HepG2 (cell line): ENCODE measurements around the gene AP4M1. TPM values are rescaled to one million over a fixed set of nuclear protein-coding genes. Genes with fewer than 3 reads are reported as not detected.

ENCODE experiments used
- ATAC-seq: fragments of 200-7000 bp; cut with Tn5 transposase; 3 replicates; pipeline ENCODE4 v1.9.1; 2020; ENCODE audit warnings: mild to moderate bottlenecking, moderate library complexity
- BruUV-seq: library from RNA; stranded (reverse); fragments of 400-500 nt; replicated peaks from 2 replicates; lab custom pipeline; 2021; lab: Mats Ljungman, UMichigan
- CTCF ChIA-PET: fragments of 300-600 bp; formaldehyde crosslinking; extraction: SDS; loops from one replicate; lab custom pipeline; 2021; ENCODE audit warnings: low total read pairs, inconsistent platforms, low intra/inter-chr PET ratio; lab: Yijun Ruan, JAX
- POLR2A ChIA-PET: fragments of 350-600 bp; sonication (Branson Sonifier 250); formaldehyde crosslinking; loops from one replicate; lab custom pipeline; 2020; ENCODE audit warnings: antibody characterized with exemption, inconsistent platforms; lab: Yijun Ruan, JAX
- DNase-seq: peaks from one replicate; pipeline ENCODE4 v3.0.0-alpha.2; 2015; ENCODE audit warnings: low spot score
- FAIRE-seq: peaks from 3 replicates; lab custom pipeline; 2011; peaks lifted over from hg19 to GRCh38; lab: Jason Lieb, UNC
- H2AFZ ChIP-seq: one replicate; pipeline ENCODE4 v1.6.1; 2011; ENCODE audit warnings: low read length, inconsistent platforms
- H3K27ac ChIP-seq: fragments of 300-600 bp; 3 replicates; pipeline ENCODE4 v1.8.0; 2011; ENCODE audit warnings: mixed run types, mild to moderate bottlenecking, mixed read lengths, low read length, inconsistent platforms; ENCODE audit not compliant: insufficient read depth; ENCODE audit errors: extremely low read length
- H3K27me3 ChIP-seq, 2 experiments: fragments of 200-600 bp in 1 of 2; 2 replicates in 1 of 2; 3 replicates in 1 of 2; pipeline versions ENCODE4 v1.6.0 to v1.8.0; 2011; ENCODE audit warnings: low read length in 2 of 2, mild to moderate bottlenecking in 2 of 2, moderate library complexity in 2 of 2, inconsistent platforms in 1 of 2; ENCODE audit not compliant: insufficient read depth in 2 of 2, control insufficient read depth in 1 of 2
- H3K36me3 ChIP-seq, 2 experiments: fragments of 200-600 bp in 1 of 2; replicated peaks in 1 of 2; 2 replicates in 1 of 2; 3 replicates in 1 of 2; pipeline versions ENCODE4 v1.5.1 to v1.8.0; 2011; ENCODE audit warnings: low read length in 2 of 2, inconsistent platforms in 1 of 2; ENCODE audit not compliant: insufficient read depth in 2 of 2, control insufficient read depth in 1 of 2
- H3K4me1 ChIP-seq: 2 replicates; pipeline ENCODE4 v1.5.1; 2012; ENCODE audit warnings: low read length, inconsistent platforms; ENCODE audit not compliant: insufficient read depth
- H3K4me2 ChIP-seq: 2 replicates; pipeline ENCODE4 v1.6.0; 2011; ENCODE audit warnings: low read depth, low read length, inconsistent platforms
- H3K4me3 ChIP-seq, 3 experiments: fragments of 200-600 bp in 1 of 3; sonication (generic), shearing (Covaris generic) in 1 of 3; replicated peaks in 1 of 3; 2 replicates each; pipeline ENCODE4 v1.5.1; 2011 to 2016; ENCODE audit warnings: low read length in 3 of 3, inconsistent platforms in 2 of 3, low read depth in 2 of 3, mild to moderate bottlenecking in 2 of 3, control low read depth in 1 of 3, mixed read lengths in 1 of 3; ENCODE audit not compliant: insufficient read depth in 1 of 3
- H3K79me2 ChIP-seq: one replicate; pipeline ENCODE4 v1.6.1; 2011; ENCODE audit warnings: low read length, inconsistent platforms; ENCODE audit not compliant: insufficient read depth
- H3K9ac ChIP-seq: 2 replicates; pipeline ENCODE4 v1.6.0; 2011; ENCODE audit warnings: mild to moderate bottlenecking, low read depth, low read length, inconsistent platforms; ENCODE audit not compliant: insufficient read depth
- H3K9me3 ChIP-seq: 2 replicates; pipeline ENCODE4 v1.5.1; 2012; ENCODE audit warnings: mild to moderate bottlenecking, low read length
- H4K20me1 ChIP-seq: 2 replicates; pipeline ENCODE4 v1.6.0; 2011; ENCODE audit warnings: inconsistent platforms, mild to moderate bottlenecking, low read length, moderate library complexity; ENCODE audit not compliant: insufficient read depth
- ELF4 ChIP-seq: sonication (generic); formaldehyde crosslinking; IDR thresholded peaks from 2 replicates; pipeline ENCODE4 v1.5.0; 2020; ENCODE audit warnings: missing genetic modification reagents, mild to moderate bottlenecking, moderate library complexity, borderline replicate concordance
- HIC2 ChIP-seq: sonication (generic); formaldehyde crosslinking; IDR thresholded peaks from 2 replicates; pipeline ENCODE4 v1.9.0; 2022; ENCODE audit warnings: low read depth, missing genetic modification reagents
- RNF219 ChIP-seq: sonication (generic); formaldehyde crosslinking; IDR thresholded peaks from 2 replicates; pipeline ENCODE4 v1.5.0; 2020; ENCODE audit warnings: mild to moderate bottlenecking, missing genetic modification reagents
- SIN3A ChIP-seq: IDR thresholded peaks from 2 replicates; pipeline ENCODE4 v1.6.1; 2011; ENCODE audit warnings: low read depth, mild to moderate bottlenecking, control low read depth, low read length, borderline replicate concordance
- SNAPC4 ChIP-seq: sonication (generic); formaldehyde crosslinking; IDR thresholded peaks from 2 replicates; pipeline ENCODE4 v1.4.0; 2020; ENCODE audit warnings: mild to moderate bottlenecking, missing genetic modification reagents
- XRCC5 ChIP-seq: fragments of 200-400 bp; formaldehyde crosslinking; optimal IDR thresholded peaks from 2 replicates; pipeline ENCODE3; 2017; ENCODE audit warnings: mild to moderate bottlenecking, low read length
- ZBTB46 ChIP-seq: sonication (generic); formaldehyde crosslinking; IDR thresholded peaks from 2 replicates; pipeline ENCODE4 v1.4.0; 2020; ENCODE audit warnings: mild to moderate bottlenecking, missing genetic modification reagents, borderline replicate concordance
- ZNF335 ChIP-seq: sonication (generic); formaldehyde crosslinking; IDR thresholded peaks from 2 replicates; pipeline ENCODE4 v1.4.0; 2020; ENCODE audit warnings: missing genetic modification reagents
- ZNF614 ChIP-seq: IDR thresholded peaks from 2 replicates; pipeline ENCODE4 v1.6.1; 2018; ENCODE audit warnings: missing biosample characterization, missing genetic modification reagents, inconsistent platforms, borderline replicate concordance
- ZNF619 ChIP-seq: sonication (generic); formaldehyde crosslinking; IDR thresholded peaks from 2 replicates; pipeline ENCODE4 v1.4.0; 2020; ENCODE audit warnings: mild to moderate bottlenecking, missing genetic modification reagents
- ZNF652 ChIP-seq: IDR thresholded peaks from 2 replicates; pipeline ENCODE4 v1.6.1; 2016; ENCODE audit warnings: low read depth, borderline replicate concordance
- ZNF891 ChIP-seq: sonication (generic); formaldehyde crosslinking; IDR thresholded peaks from 2 replicates; pipeline ENCODE4 v1.5.0; 2020; ENCODE audit warnings: mild to moderate bottlenecking, missing genetic modification reagents
- WGBS: methylation state at CpG from one replicate; pipeline ENCODE4 v1.1.6; 2017; ENCODE audit warnings: low lambda C conversion rate; 5-methylcytosine and 5-hydroxymethylcytosine counted together
- in situ Hi-C: cut with HindIII; loops from 2 replicates; pipeline ENCODE4 v1.10.0; 2017; ENCODE audit warnings: low pct_unique_long_range_greater_than_20kb; ENCODE audit not compliant: extremely low pct_ligation_motif_present
- intact Hi-C: fragments of 100-400 bp; cut with micrococcal nuclease; formaldehyde crosslinking; loops from one replicate; pipeline ENCODE4 v1.10.0; 2022; ENCODE audit not compliant: unreplicated experiment
- polyA plus RNA-seq, 8 experiments: library from polyadenylated mRNA; depleted of rRNA in 3 of 8; stranded (reverse) in 7 of 8; unstranded in 1 of 8; fragments of >200 nt; fragmentation: Illumina TruSeq in 4 of 8; extraction: Trizol in 4 of 8; gene quantifications; 2 replicates each; pipeline versions ENCODE4 v1.2.1 to v1.2.3, GENCODE V29; 2011 to 2016; ENCODE audit warnings: low read depth in 4 of 8, missing spikeins in 1 of 8, mixed read lengths in 1 of 8; ENCODE audit not compliant: insufficient read depth in 1 of 8
- total RNA-seq, 5 experiments: library from RNA; depleted of rRNA; stranded (reverse); fragments of >200 nt; fragmentation: Illumina TruSeq; extraction: Trizol; gene quantifications; 2 replicates each; pipeline ENCODE4 v1.2.3, GENCODE V29; 2016; ENCODE audit warnings: low read depth in 1 of 5

Gene AP4M1
- total and polyA plus RNA-seq, 2 of the 13 experiments (the other 11 are each of a cell fraction or from before 2014, with no cell fraction given): 6.3 to 9.7 TPM

GRCh38 chr7:100118388-100119071 lies 17.1 kb downstream of the AP4M1 start:
- ATAC-seq: no peak
- TF ChIP-seq ELF4 (0 out of 2 replicates have a peak, but pooled peaks have one; percentile 37), XRCC5 (no peak), ZBTB46 (CRISPR knock-in tag) (no peak), SIN3A (no peak), ZNF891 (no peak), ZNF335 (CRISPR knock-in tag) (no peak), SNAPC4 (CRISPR knock-in tag) (no peak), ZNF652 (CRISPR knock-in tag) (peak; percentile 60), ZNF619 (CRISPR knock-in tag) (no peak), HIC2 (CRISPR knock-in tag) (no peak), ZNF614 (CRISPR knock-in tag) (no peak), RNF219 (no peak)

More at GRCh38 chr7:100118388-100119071, 17.1 kb downstream of the AP4M1 start:
- Histone ChIP-seq H3K4me1 (peaks cover 33% of the 10 kb centered on the region), H3K9me3 (no peaks in the 10 kb centered on the region), H3K79me2 (peaks cover 8% of the 10 kb centered on the region), H3K27ac (peak overlapping the region; percentile 77), H3K4me3 (peak overlapping the region; percentile 72 to 98 (median 95)), H3K27me3 (no peaks in the 10 kb centered on the region; a peak in 1 of 5 replicates), H3K4me2 (peak overlapping the region; percentile 98), H2AFZ (no peak overlapping the region), H4K20me1 (no peaks in the 10 kb centered on the region), H3K9ac (peak overlapping the region; percentile 87), H3K36me3 (peaks cover 0 to 3% of the 10 kb centered on the region in 2 experiments; a peak in 2 of 5 replicates)
- in situ Hi-C loops: no loop called here
- FAIRE-seq (no peak), DNase-seq (no peak)
- intact Hi-C loops: loop anchor here (2.0 kb wide), 1 partner anchor 18 kb away; the partner anchor contains the start of genes AP4M1 and MCM7
- WGBS: 13% methylated on average over 15 of the region's 18 CpGs
- POLR2A ChIA-PET: interaction anchor here (1.0 kb wide), 1 partner anchor 30 kb away, joined by 3 read pairs; the partner anchor contains the start of gene LAMTOR4
- TSS peak; percentile 48 for BruUV-seq
- CTCF ChIA-PET: no interaction called here
